Measurements from ENCODE around the gene FGF18.

Gene FGF18

GRCh38 chr5:171445644-171446516, 26.4 kb downstream of the FGF18 start:
- no peak for FAIRE-seq

GRCh38 chr5:171447226-171447625, 27.8 kb downstream of the FGF18 start:
- no peak for FAIRE-seq

- FAIRE-seq, result no peak
These were observed 30.0 kb downstream of the FGF18 start for GRCh38 chr5:171449426-171449825.

DNA sequence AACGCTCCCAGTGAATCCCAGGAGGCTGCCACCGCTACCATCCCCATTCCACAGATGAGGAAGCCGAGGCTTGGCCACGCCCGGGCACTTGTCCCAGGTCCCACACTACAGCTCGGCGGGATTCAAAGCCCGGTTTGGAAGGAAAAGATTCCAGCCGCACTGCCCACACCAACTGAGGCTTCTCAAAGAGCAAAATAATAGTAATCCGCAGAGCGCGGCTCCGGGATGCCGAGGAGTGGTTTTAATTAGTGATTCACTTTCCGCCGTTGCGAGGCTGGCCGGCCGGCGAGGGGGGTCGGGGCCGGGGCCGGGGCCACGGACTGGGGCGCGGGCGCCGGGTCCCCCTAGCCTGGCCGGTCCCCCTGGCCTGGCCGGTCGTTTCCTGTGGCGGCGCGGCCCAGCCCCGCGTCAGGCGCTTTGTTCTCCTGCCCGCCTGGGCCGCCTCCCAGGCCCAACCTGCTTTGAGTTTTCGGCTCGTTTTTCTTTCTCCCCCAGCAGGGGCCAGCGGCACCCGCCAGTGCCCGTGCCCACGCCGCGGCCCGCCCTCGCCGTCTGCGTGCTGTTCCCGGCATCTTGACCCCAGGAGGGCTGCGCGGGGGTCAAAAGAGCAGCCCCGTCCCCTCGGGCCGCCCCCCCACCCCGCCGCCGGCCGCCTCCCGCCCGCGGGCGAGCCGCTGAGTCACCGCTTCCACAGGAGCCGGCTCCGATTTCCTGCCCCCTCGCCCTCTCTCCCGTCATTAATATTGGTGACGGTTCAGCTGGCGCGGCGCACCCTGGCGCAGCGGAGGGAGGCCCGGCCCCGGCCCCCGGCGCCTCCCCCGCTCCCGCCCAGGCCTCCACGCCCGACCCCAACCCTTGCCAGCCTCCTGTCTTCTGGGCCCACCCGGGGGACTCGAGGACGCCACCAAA, 31.2 kb downstream of the FGF18 start:
- no peak for FAIRE-seq

DNA sequence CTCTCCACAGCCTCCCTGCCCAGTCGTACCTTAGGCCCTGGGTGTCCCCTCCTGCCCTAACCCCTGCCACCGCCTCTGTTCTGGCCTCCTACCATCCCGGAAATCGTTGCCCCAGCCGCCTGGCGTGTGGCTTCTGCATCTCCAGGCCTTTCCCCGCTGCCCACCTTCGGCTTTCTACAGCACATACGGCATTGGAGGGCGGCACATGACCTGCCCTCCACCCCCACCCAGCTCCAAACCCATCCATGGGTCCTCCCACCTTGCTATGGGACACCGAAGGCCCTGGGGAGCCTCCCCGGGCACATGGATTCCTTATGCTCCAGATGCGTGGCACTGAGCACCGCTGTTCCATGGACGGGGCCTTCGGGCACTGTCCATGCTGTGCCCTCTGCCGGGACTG, 32.0 kb downstream of the FGF18 start:
- no peak for FAIRE-seq

DNA sequence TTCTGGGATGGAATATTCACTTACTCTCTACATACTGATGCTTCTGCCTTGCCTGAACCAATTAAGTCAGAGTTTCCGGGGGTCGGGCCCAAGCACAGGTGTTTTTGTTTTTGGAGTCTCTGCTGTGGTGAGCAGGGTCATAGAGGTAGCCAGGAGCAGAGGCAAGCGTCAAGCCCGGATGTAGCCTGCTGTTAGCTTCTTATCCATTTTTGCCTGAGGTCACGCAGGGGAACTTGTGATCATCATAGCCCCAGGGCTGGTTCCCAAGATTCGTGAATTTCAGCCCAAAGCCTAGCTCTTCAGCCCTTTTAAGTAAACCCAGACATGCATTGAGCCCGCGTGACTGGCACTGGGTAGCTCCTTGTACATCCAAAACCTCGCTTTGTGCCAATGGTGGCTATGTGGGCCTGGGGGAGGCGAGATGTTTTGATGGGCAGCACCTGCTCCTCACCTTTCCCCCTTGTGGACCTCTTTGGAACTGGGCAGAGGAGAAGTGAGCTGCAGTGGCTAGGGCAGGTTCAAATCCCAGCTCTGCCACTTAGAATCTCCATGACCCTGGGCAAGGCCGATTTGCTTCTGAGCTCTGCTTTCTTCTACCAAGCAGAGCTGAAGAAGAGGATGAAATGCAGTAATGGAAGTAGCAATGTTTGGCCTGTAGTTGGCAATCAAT, 33.7 kb downstream of the FGF18 start:
- no peak for FAIRE-seq

GRCh38 chr5:171453988-171454387, 34.5 kb downstream of the FGF18 start:
- no peak for FAIRE-seq

DNA sequence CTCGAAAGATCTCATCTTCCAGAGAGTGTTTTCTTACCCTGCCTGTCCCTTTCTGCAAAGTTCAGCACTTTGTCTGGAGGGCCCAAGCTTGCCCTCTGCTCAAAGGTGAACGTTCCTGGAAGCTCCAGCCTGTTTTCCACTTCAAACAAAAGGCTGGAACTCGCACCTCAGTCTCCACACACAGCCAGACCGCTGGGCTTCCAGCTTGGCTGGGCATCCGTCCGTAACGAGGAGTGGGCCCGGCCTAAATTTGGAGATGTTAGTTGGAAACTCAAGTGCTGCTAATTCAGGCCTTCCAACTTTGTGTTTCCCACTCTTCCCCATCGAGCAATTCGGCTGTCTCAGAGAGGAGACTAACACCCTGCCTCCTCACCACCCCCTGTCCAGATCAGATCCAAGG, 35.1 kb downstream of the FGF18 start:
- no peak for FAIRE-seq

- FAIRE-seq, result no peak
These were observed 36.1 kb downstream of the FGF18 start for GRCh38 chr5:171455522-171455921.

- FAIRE-seq, result no peak
These were observed 37.9 kb downstream of the FGF18 start for GRCh38 chr5:171457208-171457981.

DNA sequence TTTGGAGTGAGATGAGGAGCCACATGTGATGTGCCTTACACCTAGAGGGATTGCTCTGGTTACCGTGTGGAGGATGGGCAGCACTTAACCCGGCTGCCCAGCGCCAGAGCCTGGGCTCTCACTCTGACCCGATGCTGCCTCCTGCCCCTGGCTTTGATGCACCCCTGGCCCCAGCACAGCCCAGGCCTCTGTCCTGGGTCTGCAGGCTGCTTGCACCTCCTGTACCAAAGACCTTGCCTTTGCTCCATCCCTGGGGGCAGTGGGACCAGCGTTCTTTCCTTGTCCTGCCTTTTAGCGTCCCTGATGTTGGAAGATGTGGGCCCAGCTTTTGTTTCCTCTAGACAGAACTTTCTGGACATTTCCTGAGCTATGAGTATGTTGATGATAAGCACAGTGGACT, 40.4 kb downstream of the FGF18 start:
- FAIRE-seq, result no peak

GRCh38 chr5:171462136-171462927, 42.9 kb downstream of the FGF18 start:
- FAIRE-seq, result no peak

DNA sequence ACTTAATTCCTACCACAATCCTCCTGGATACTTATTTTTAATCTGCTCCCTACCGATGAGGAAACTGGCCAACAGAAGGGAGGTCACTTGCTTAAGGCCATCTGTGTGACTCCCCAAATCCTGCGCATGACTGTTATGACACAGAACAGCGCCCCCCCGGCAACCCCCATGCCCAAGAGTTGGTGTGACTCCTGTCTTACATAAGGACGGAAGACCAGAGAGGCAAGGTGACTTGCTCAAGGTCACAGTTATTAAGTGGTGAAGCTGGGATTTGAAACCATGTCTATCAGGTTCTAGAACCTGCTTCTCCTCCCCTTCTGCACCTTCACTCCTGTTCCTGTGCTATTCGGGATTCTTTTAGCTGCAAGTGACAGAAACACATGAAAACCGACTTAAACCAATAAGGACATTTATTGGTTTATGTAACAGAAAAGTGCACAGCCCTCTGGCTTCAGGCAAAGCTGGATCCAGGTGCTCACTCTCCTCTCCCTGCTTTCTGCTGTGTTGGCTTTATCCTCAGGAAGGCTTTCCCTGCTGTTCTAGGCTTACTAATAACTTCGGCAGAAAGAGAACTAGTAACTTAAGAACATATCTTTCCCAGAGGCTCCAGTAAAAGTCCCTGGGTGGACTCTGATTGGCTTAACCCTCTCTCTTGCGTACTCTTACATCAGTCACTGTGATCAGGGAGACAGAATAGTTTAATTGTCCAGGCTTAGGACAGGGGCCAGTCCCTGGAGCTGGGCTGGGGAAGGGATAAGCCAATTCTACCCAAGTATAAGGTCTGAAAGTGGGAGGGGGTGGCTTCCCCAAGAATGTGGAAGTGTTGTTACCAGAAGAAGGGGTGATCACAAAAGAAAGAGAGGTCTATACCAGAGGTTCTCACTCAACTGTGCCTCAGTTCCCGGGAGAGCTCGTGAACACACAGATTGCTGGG, 43.7 kb downstream of the FGF18 start:
- FAIRE-seq, result no peak

DNA sequence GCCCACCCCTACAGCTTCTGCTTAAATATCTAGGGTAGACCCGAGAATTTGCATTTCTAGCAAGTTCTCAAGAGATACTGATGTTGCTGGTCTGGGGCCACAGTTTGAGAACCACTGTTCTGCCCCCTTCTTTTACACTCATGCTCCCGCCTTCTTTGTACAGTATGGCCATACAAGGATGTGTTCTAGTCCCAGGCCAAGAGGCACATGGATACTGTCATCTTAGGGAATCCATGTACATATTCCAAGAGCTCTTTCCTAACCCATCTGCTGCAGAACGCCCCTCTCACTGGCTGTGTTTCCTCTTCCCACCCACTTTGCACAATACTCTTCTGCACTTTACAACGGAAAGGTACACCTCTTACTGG, 44.4 kb downstream of the FGF18 start:
- FAIRE-seq, result no peak

DNA sequence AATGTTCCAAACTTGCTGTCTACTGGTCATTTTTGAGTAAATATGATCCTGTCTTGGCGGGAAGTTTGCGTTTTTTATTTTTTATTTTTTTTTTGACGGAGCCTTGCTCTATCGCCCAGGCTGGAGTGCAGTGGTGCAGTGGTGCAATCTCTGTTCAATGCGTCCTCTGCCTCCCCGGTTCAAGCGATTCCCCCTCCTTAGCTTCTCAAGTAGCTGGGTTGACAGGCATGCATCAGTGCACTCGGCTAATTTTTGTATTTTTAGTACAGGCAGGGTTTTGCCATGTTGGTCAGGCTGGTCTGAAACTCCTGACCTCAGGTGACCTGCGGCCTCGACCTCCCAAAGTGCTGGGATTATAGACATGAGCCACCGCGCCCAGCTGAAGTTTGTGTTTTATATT, 45.4 kb downstream of the FGF18 start:
- no peak for FAIRE-seq

DNA sequence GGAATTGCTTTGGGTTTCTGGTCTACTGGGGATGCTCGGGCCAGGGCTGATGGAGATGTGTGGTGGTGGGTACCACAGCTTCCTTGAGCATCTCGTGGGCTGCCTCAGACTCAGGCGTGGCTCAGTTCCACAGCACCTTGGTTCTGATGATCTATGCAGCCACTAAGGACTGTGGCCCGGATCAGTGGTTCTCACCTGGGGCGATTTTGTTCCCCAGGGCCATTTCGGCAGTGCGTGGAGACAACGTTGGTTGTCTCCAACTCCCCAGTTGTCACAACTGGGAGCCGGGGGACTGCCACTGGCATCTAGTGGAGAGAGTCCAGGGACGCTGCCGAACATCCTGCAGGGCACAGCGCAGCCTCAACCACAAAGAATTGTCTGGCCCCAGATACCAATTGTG, 47.7 kb downstream of the FGF18 start:
- no peak for FAIRE-seq

DNA sequence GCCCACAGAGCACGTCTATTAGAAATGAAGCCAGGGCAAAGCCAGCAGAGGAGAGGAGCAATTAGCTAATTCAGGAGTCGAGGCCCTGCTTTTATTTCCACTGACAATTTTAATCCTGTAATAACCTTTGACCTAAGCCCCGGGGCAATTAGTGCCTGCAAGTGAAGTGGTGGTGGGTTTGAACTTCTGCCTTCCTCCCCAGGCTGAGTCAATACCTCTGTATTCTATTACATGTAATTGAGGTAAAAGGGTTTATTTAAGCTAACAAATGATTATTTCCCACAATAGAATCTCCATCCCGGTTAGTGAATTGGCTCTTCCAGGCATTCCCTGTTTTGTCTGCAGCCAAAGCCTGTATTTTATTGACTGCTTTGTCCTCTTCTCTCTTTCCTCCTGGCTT, 49.9 kb downstream of the FGF18 start:
- FAIRE-seq, result no peak

DNA sequence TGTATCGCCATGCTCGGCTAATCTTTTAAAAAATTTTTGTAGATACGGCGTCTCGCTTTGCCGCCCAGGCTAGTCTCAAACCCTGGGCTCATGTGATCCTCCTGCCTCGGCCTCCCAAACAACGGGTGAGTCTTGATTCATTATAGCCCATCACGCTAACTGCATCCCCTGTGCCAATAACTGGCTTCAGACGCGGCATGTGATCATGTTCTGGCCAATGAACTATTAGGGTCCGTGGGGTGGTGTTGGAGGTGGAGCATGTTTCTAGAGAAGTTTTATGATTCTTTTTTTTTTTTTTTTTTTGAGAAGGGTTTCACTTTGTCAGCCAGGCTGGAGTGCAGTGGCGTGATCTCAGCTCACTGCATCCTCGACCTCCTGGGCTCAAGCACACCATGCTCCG, 51.0 kb downstream of the FGF18 start:
- FAIRE-seq, result no peak

GRCh38 chr5:171474230-171474813, 54.9 kb downstream of the FGF18 start:
- FAIRE-seq, result no peak

- FAIRE-seq, result no peak
These were observed 56.1 kb downstream of the FGF18 start for GRCh38 chr5:171475596-171475995.
